PC-9 (cell line): ENCODE results near the gene C4orf54. TPM values are rescaled to one million over a fixed set of nuclear protein-coding genes. Genes with fewer than 3 reads are reported as not detected.

ENCODE experiments used
- BruUV-seq: library from RNA; stranded (reverse); fragments of 400-500 nt; replicated peaks from 2 replicates; lab custom pipeline; 2021; lab: Mats Ljungman, UMichigan
- CTCF ChIA-PET: fragments of 300-600 bp; sonication (Branson Sonifier 250); formaldehyde crosslinking; loops from one replicate; lab custom pipeline; 2022; ENCODE audit warnings: antibody characterized with exemption; lab: Charles Lee
- POLR2A ChIA-PET: fragments of 300-600 bp; sonication (Branson Sonifier 250); formaldehyde crosslinking; loops from one replicate; lab custom pipeline; 2022; ENCODE audit warnings: antibody characterized with exemption; ENCODE audit not compliant: unreplicated experiment; lab: Charles Lee
- DNase-seq, 2 experiments: peaks; one replicate each; pipeline versions ENCODE4 v3.0.0 to v3.0.0-alpha.2; 2015 to 2022; ENCODE audit warnings: mixed read lengths in 1 of 2
- H2AFZ ChIP-seq: fragments of 200-600 bp; sonication (generic); 2 replicates; pipeline ENCODE4 v1.8.1; 2017; ENCODE audit warnings: antibody characterized with exemption
- H3F3A ChIP-seq: fragments of 200-600 bp; sonication (generic); 2 replicates; pipeline ENCODE4 v1.8.1; 2017; ENCODE audit warnings: antibody characterized with exemption, mild to moderate bottlenecking, low read depth; ENCODE audit not compliant: insufficient read depth
- H3K27ac ChIP-seq: fragments of 200-600 bp; sonication (generic); 2 replicates; pipeline ENCODE4 v1.6.1; 2016; ENCODE audit warnings: mixed run types
- H3K27me3 ChIP-seq: fragments of 200-600 bp; sonication (generic); 2 replicates; pipeline ENCODE4 v1.6.1; 2016; ENCODE audit warnings: low read depth, mixed run types; ENCODE audit not compliant: insufficient read depth
- H3K36me3 ChIP-seq: fragments of 200-600 bp; sonication (generic); 2 replicates; pipeline ENCODE4 v1.6.1; 2016; ENCODE audit warnings: low read depth, mixed run types
- H3K4me1 ChIP-seq: fragments of 200-600 bp; sonication (generic); replicated peaks from 2 replicates; pipeline ENCODE4 v1.6.1; 2016; ENCODE audit warnings: mixed run types; ENCODE audit not compliant: insufficient read depth
- H3K4me2 ChIP-seq: fragments of 200-600 bp; sonication (generic); 2 replicates; pipeline ENCODE4 v1.6.1; 2017; ENCODE audit warnings: mixed run types
- H3K4me3 ChIP-seq: fragments of 200-600 bp; sonication (generic); 2 replicates; pipeline ENCODE4 v1.6.1; 2016; ENCODE audit warnings: mixed run types
- H3K79me2 ChIP-seq: fragments of 200-600 bp; sonication (generic); 2 replicates; pipeline ENCODE4 v1.6.1; 2017; ENCODE audit warnings: low read depth, mixed run types
- H3K9me2 ChIP-seq: fragments of 200-600 bp; sonication (generic); 2 replicates; pipeline ENCODE4 v1.8.1; 2017; ENCODE audit warnings: mild to moderate bottlenecking; ENCODE audit not compliant: insufficient read depth
- H3K9me3 ChIP-seq: fragments of 200-600 bp; sonication (generic); 2 replicates; pipeline ENCODE4 v1.8.1; 2016; ENCODE audit warnings: low read depth; ENCODE audit not compliant: insufficient read depth
- H4K20me1 ChIP-seq: fragments of 200-600 bp; sonication (generic); 2 replicates; pipeline ENCODE4 v1.8.1; 2017; ENCODE audit not compliant: insufficient read depth
- EZH2 ChIP-seq: fragments of 200-600 bp; sonication (generic); IDR thresholded peaks from 2 replicates; pipeline ENCODE4 v1.8.0; 2017; ENCODE audit warnings: antibody characterized with exemption, low read depth
- intact Hi-C: fragments of 100-400 bp; cut with micrococcal nuclease; formaldehyde crosslinking; loops from one replicate; pipeline ENCODE4 v1.10.0; 2022; ENCODE audit not compliant: unreplicated experiment
- total RNA-seq: library from RNA; stranded (reverse); gene quantifications from 2 replicates; pipeline ENCODE4 v1.2.3, GENCODE V29; 2021
- TF ChIP-seq, protein P1 (sequence below): fragments of 200-600 bp; sonication (generic); conservative IDR thresholded peaks from 2 replicates; pipeline ENCODE4 v1.6.1; 2017; ENCODE audit warnings: mixed run types, antibody characterized with exemption, mild to moderate bottlenecking, moderate library complexity

C4orf54 gene
- total RNA-seq, 1 experiment from 2014 or later: 0.22 TPM

DNA sequence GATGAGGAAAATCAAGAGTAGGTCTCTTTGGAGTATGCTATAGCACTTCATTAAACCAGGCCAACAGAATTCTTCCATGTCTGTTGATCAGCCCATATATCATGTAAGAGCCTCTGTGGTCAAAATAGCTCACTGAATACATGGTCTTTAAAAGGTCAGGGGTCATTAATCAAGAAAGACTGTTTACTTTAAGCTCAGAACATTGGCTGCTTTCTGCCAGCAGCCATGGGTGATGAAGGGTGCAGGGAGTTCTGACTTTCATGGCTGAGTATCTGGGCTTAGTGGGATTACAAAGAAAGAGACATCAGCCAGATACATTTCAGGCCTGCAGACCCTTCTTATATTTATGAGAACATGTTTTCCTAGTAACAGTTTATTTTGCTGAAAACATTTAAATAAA, 7.1 kb upstream of the C4orf54 start:
- Histone ChIP-seq H3K36me3 (no peaks in the 10 kb centered on the region), H3K4me3 (no peak overlapping the region), H3K4me1 (no peaks in the 10 kb centered on the region), H2AFZ (no peak overlapping the region), H3K27me3 (no peaks in the 10 kb centered on the region), H3K9me3 (no peaks in the 10 kb centered on the region), H3K9me2 (no peaks in the 10 kb centered on the region; the same call in 1 of the 2 replicates), H3F3A (no peaks in the 10 kb centered on the region), H3K27ac (no peak overlapping the region), H3K79me2 (no peaks in the 10 kb centered on the region), H4K20me1 (no peaks in the 10 kb centered on the region), H3K4me2 (no peak overlapping the region)
- CTCF ChIA-PET: no interaction called here
- POLR2A ChIA-PET: no interaction called here
- no peak for DNase-seq
- intact Hi-C loops: no loop called here
- BruUV-seq: no TSS peak
- TF ChIP-seq EZH2: no peak
- TF ChIP-seq, protein P1, sequence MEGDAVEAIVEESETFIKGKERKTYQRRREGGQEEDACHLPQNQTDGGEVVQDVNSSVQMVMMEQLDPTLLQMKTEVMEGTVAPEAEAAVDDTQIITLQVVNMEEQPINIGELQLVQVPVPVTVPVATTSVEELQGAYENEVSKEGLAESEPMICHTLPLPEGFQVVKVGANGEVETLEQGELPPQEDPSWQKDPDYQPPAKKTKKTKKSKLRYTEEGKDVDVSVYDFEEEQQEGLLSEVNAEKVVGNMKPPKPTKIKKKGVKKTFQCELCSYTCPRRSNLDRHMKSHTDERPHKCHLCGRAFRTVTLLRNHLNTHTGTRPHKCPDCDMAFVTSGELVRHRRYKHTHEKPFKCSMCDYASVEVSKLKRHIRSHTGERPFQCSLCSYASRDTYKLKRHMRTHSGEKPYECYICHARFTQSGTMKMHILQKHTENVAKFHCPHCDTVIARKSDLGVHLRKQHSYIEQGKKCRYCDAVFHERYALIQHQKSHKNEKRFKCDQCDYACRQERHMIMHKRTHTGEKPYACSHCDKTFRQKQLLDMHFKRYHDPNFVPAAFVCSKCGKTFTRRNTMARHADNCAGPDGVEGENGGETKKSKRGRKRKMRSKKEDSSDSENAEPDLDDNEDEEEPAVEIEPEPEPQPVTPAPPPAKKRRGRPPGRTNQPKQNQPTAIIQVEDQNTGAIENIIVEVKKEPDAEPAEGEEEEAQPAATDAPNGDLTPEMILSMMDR: no peak

DNA sequence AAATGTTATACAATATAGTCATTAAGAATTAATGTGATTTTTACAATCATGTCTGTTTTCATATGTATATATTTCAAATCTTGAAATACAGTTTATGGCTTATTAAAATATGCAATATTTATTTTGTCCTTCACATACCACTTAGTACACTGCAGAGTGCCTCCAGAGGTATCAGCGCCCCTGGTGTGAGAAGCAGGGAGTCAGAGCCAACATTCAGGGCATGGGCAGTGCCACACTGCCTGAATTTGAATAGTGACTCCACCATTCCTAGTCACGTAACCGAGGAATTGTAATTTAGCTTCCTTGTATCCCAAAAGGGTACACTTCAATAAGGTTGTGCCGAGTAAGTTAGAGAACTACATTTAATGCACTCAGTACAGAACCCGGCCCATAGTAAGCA, 4.3 kb upstream of the C4orf54 start:
- ChIA-PET CTCF (no interaction called here), POLR2A (no interaction called here)
- DNase-seq: no peak
- Histone ChIP-seq H3K79me2 (no peaks in the 10 kb centered on the region), H3K27me3 (no peaks in the 10 kb centered on the region), H4K20me1 (no peaks in the 10 kb centered on the region), H3K4me2 (no peak overlapping the region), H3K4me1 (peaks cover 21% of the 10 kb centered on the region), H3K9me2 (no peaks in the 10 kb centered on the region; the same call in 1 of the 2 replicates), H3K36me3 (no peaks in the 10 kb centered on the region), H2AFZ (no peak overlapping the region), H3K9me3 (peaks cover 4% of the 10 kb centered on the region; the same call in 1 of the 2 replicates), H3K27ac (no peak overlapping the region), H3F3A (peaks cover 6% of the 10 kb centered on the region), H3K4me3 (no peak overlapping the region)
- BruUV-seq: no TSS peak
- intact Hi-C loops: no loop called here
- TF ChIP-seq, protein P1: no peak
- no peak for TF ChIP-seq EZH2

DNA sequence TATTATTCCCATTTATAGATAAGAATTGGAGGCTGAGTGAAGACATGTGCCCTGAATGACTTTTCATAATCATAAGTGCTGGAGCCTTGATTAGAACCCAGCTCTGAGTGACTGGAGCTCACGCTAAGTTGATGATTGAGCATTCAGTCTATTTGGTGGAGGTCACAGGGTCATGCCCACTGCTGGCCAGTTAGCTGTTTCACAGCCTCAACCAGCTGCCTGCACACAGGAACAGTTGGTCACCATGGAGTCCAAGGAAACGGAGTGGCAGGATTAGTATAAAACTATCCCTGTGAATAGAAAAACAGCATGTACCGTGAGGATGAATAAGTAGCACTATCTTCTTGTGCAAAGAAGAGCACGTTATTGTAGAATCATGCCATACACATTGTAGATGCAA, 1.0 kb upstream of the C4orf54 start:
- no peak overlapping the region for H2AFZ ChIP-seq
- no peaks in the 10 kb centered on the region for H3K79me2 ChIP-seq
- no peaks in the 10 kb centered on the region for H3K27me3 ChIP-seq
- H3K4me1 ChIP-seq: peaks cover 42% of the 10 kb centered on the region
- BruUV-seq: no TSS peak
- H3F3A ChIP-seq: peaks cover 16% of the 10 kb centered on the region
- no peaks in the 10 kb centered on the region for H3K9me2 ChIP-seq
- POLR2A ChIA-PET: no interaction called here
- intact Hi-C loops: loop anchor here (5.0 kb wide), 2 partner anchors 64 to 159 kb away; partner anchors contain the start of gene DAPP1
- no peak for DNase-seq
- H3K27ac ChIP-seq: peak overlapping the region; percentile 75
- H3K36me3 ChIP-seq: no peaks in the 10 kb centered on the region
- no peak overlapping the region for H3K4me3 ChIP-seq
- TF ChIP-seq EZH2: no peak
- TF ChIP-seq, protein P1: no peak
- peaks cover 4% of the 10 kb centered on the region; the same call in 1 of the 2 replicates for H3K9me3 ChIP-seq
- H4K20me1 ChIP-seq: no peaks in the 10 kb centered on the region
- CTCF ChIA-PET: no interaction called here
- peak overlapping the region; percentile 24; the same call in 1 of the 2 replicates for H3K4me2 ChIP-seq
